ENCODE data around the gene CDH16.
"Not testable (repeated sequence)": the region's sequence is repeated elsewhere in the genome, so short reads cannot be mapped to it uniquely, and the experiment has no call there.

CDH16 gene

DNA sequence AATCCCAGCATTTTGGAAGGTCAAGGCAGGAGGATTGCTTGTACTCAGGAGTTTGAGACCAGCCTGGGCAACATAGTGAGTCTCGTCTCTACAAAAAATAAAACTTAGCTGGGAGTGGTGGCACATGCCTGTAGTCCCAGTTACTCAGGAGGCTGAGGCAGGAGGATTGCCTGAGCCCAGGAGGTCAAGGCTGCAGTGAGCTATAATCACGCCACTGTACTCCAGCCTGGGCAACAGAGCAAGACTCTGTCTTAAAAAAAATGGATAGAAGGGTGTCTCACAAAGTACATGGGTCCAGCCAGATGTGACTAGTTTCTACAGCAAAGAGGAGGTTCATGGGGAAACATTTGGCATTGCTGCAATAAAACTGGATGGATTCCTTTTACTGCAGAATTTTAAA is 47.3 kb downstream of the CDH16 start:
- DNase-seq: not testable (repeated sequence)

DNA sequence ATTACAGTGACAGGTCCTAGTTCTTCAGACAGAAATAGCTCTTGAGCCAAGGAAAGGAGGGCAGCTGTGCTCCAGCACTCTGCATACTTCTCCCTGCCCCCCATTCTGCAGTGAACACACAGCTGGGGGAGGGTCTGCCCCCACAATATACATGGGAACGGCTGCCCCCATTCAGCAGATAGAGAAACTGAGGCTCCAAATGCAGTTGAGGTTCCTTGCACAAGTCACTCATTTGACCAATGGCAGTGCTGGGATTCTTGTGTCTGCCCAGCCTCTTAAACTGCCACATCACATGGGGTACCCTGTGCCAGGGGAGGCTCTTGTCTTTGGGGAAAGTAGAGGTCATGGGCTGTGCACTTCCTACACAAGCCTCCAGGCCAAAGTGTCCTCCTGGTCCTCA is 49.3 kb downstream of the CDH16 start:
- no peak for DNase-seq

DNA sequence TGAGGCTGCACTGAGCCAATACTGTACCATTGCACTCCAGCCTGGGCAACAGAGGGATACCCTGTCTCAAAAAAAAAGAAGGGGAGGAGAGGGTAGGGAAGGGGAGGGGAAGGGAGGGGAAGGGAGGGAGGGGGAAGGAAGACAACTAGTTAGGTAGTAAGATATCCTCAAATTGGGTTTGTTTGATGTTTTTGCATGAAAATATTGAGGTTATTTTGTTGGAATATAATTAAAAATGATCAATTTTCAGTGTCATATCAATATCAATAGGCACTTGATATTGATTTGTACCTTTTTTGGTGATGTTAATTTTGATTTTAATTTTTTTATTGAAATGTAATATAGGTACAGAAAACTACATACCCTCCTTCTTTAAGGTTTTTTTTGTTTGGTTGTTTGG is 55.0 kb downstream of the CDH16 start:
- no peak for DNase-seq

DNA sequence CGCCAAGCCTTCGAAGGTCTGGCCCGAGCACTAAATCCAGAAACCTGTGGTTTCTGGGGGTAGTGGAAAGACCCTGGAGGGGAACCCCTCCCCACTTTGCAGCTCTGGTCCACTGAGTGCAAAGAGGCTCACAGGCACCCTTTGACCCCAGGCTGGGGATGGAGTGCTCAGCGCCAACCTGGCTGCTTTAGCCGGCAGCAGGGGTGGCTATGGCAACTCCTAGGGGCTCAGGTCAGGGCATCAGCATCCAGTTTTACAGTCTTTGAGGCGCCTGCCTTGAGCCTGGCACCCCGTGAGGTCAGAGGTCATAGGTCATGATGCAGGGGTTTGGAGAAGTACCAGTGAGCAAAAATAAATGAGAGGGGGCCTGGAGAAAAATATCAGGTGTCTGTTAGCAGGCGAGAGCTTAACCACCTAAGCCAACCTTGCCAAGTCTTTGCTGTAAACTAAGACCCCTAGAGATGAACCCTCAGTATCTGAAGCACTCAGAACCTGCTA is 56.6 kb downstream of the CDH16 start:
- DNase-seq: no peak

DNA sequence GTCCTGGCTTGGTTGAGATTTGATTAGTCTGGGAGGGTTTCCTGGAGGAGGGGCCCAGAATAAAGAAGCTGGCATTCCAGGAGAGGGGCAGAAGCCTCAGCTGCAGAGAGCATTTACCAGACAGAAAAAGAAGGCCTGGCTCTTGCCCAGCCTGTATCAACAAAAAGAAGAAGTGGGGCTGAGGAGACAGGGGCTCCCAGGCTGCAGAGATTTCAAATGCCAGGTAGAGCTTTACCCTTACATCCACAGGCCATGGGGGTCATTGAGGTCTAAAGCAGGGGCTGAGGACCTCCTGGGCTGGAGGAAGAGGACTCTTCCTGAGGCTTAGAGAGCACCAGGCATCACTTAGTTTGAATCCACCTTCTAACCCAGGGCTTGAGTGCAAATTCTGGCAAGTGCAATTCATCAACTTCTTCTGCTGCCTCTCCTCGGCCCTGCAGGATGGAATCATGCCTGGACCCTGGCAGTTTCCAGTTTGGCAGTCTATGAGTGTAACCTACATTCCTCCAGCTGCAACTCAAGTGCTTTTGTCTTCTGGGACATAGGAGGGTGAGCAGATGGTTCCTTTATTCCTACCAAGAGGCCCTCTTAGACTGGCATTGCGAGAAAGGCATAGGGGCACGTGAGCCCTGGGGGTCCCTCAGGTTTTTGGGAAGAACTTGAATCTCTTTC is 59.2 kb downstream of the CDH16 start:
- no peak for DNase-seq

DNA sequence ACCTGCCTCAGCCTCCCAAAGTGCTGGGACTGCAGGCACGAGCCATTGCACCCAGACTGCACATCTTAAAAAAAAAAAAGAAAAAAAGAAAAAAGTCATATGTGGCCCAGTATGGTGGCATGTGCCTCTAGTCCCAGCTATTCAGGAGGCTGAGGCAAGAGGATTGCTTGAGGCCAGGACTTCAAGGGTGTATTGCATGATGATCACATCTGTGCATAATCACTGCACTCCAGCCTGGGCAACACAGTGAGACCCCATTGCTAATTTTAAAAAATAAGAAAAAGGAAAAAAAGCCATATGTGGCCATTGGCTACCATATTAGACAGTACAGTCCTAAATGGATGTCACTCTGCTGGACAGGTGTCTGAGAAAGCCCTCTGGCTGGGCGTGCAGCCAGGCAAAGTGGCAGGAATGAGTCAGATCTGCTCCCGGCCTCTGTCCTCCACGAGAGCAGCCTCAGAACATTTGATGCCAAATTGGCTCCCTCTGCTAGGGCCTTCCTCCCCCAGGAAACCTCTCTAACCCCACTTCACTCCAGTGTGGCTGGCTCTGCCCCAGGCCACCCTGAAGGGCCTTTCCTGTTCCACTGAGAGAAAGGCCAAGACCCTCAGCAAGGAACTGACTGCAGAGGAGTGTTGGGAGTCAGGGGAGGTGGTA is 59.8 kb downstream of the CDH16 start:
- no peak for DNase-seq

Data from DMS153 (cell line).